Panc1 (cell line): ENCODE measurements around the gene LILRB2. TPM values are rescaled to one million over a fixed set of nuclear protein-coding genes. Genes with fewer than 3 reads are reported as not detected.

Experiments
- ATAC-seq: fragments of 200-7000 bp; cut with Tn5 transposase; 2 replicates; pipeline ENCODE4 v1.9.1; 2020; ENCODE audit warnings: mild to moderate bottlenecking, moderate library complexity
- BruUV-seq: library from RNA; stranded (reverse); fragments of 400-500 nt; replicated peaks from 2 replicates; lab custom pipeline; 2021; lab: Mats Ljungman, UMichigan
- CTCF ChIA-PET: fragments of 300-600 bp; sonication (Branson Sonifier 250); formaldehyde crosslinking; loops from one replicate; lab custom pipeline; 2022; ENCODE audit warnings: antibody characterized with exemption; lab: Charles Lee
- POLR2A ChIA-PET: fragments of 300-600 bp; sonication (Branson Sonifier 250); formaldehyde crosslinking; loops from one replicate; lab custom pipeline; 2022; ENCODE audit warnings: antibody characterized with exemption; lab: Charles Lee
- DNase-seq: peaks from one replicate; pipeline ENCODE4 v3.0.0-alpha.2; 2010; ENCODE audit warnings: low read depth, low spot score
- H3K27ac ChIP-seq: 2 replicates; pipeline ENCODE4 v1.5.1; 2011; ENCODE audit warnings: mild to moderate bottlenecking, low read length, inconsistent platforms
- H3K27me3 ChIP-seq: fragments of 200-500 bp; sonication (Bioruptor generic); 2 replicates; pipeline ENCODE4 v1.6.0; 2014; ENCODE audit warnings: low read length, inconsistent platforms; ENCODE audit not compliant: control insufficient read depth, insufficient read depth
- H3K36me3 ChIP-seq: fragments of 200-500 bp; sonication (Bioruptor generic); 2 replicates; pipeline ENCODE4 v1.5.1; 2014; ENCODE audit warnings: inconsistent platforms, mild to moderate bottlenecking, low read length, moderate library complexity; ENCODE audit not compliant: control insufficient read depth, insufficient read depth
- H3K4me1 ChIP-seq: 2 replicates; pipeline ENCODE4 v1.5.1; 2011; ENCODE audit warnings: inconsistent platforms, mild to moderate bottlenecking, low read length, moderate library complexity; ENCODE audit not compliant: control insufficient read depth, insufficient read depth
- H3K4me3 ChIP-seq, 2 experiments: 2 replicates each; pipeline ENCODE4 v1.5.1; 2011 to 2012; ENCODE audit warnings: low read depth in 2 of 2, low read length in 2 of 2, mild to moderate bottlenecking in 2 of 2, inconsistent platforms in 1 of 2, moderate library complexity in 1 of 2
- H3K9me3 ChIP-seq: fragments of 200-500 bp; sonication (Bioruptor generic); 2 replicates; pipeline ENCODE4 v1.5.1; 2014; ENCODE audit warnings: low read depth, mild to moderate bottlenecking, inconsistent platforms, low read length, moderate library complexity; ENCODE audit not compliant: control insufficient read depth, insufficient read depth
- CTCF ChIP-seq: fragments of 450-650 bp; IDR thresholded peaks from 2 replicates; pipeline ENCODE4 v1.5.1; 2017; ENCODE audit warnings: mild to moderate bottlenecking
- POLR2AphosphoS5 ChIP-seq: IDR thresholded peaks from 2 replicates; pipeline ENCODE4 v1.6.1; 2012; ENCODE audit warnings: mild to moderate bottlenecking, low read depth, low read length, moderate library complexity
- REST ChIP-seq, 2 experiments: IDR thresholded peaks; 2 replicates each; pipeline ENCODE4 v1.6.1; 2011 to 2012; ENCODE audit warnings: low read depth in 2 of 2, control low read depth in 1 of 2, low read length in 1 of 2, mild to moderate bottlenecking in 1 of 2, moderate library complexity in 1 of 2; ENCODE audit not compliant: insufficient read depth in 1 of 2
- SIN3A ChIP-seq: IDR thresholded peaks from 2 replicates; pipeline ENCODE4 v1.6.1; 2012; ENCODE audit warnings: low read depth, mild to moderate bottlenecking, low read length, moderate library complexity, borderline replicate concordance; ENCODE audit not compliant: insufficient read depth
- TCF7L2 ChIP-seq: IDR thresholded peaks from 2 replicates; pipeline ENCODE4 v1.6.1; 2011; ENCODE audit warnings: mild to moderate bottlenecking, low read depth, low read length, inconsistent platforms
- in situ Hi-C: cut with HindIII; loops from 2 replicates; pipeline ENCODE4 v1.10.0; 2016; ENCODE audit warnings: low sequenced_read_pairs, low pct_unique_long_range_greater_than_20kb
- intact Hi-C: fragments of 100-400 bp; cut with micrococcal nuclease; formaldehyde crosslinking; loops from one replicate; pipeline ENCODE4 v1.10.0; 2022; ENCODE audit not compliant: unreplicated experiment
- total RNA-seq: library from RNA; stranded (reverse); gene quantifications from one replicate; pipeline ENCODE4 v1.2.1, GENCODE V29; 2021; ENCODE audit not compliant: unreplicated experiment

The LILRB2 gene
- total RNA-seq, 1 experiment from 2014 or later, result not detected

- intact Hi-C loops (no loop called here), in situ Hi-C loops (no loop called here)
- no TSS peak for BruUV-seq
- Histone ChIP-seq H3K9me3 (no peaks in the 10 kb centered on the region), H3K4me1 (no peaks in the 10 kb centered on the region), H3K4me3 (no peak overlapping the region), H3K36me3 (no peaks in the 10 kb centered on the region), H3K27me3 (peaks cover 12% of the 10 kb centered on the region), H3K27ac (no peak overlapping the region)
- POLR2A ChIA-PET, result no interaction called here
- TF ChIP-seq SIN3A (no peak), POLR2AphosphoS5 (no peak), REST (IDR thresholded peaks at IDR 0.05; ENCODE audit: insufficient read depth in 1 of 2, low read depth in 2 of 2, low read length in 1 of 2) (no peak), TCF7L2 (no peak)
- CTCF ChIA-PET, result no interaction called here
- no peak for ATAC-seq
- no peak for DNase-seq
These were observed 28.9 kb upstream of the LILRB2 start for GRCh38 chr19:54309811-54310210.

- Histone ChIP-seq H3K27ac (no peak overlapping the region), H3K36me3 (no peaks in the 10 kb centered on the region), H3K27me3 (peaks cover 14% of the 10 kb centered on the region), H3K9me3 (no peaks in the 10 kb centered on the region), H3K4me1 (no peaks in the 10 kb centered on the region), H3K4me3 (no peak overlapping the region)
- ATAC-seq, result no peak
- DNase-seq, result no peak
- CTCF ChIA-PET, result interaction anchor here (0.6 kb wide), 1 partner anchor 501 kb away, joined by 5 read pairs; no protein-coding TSS in a partner anchor
- no TSS peak for BruUV-seq
- in situ Hi-C loops (no loop called here), intact Hi-C loops (no loop called here)
- TF ChIP-seq SIN3A (no peak), REST (IDR thresholded peaks at IDR 0.05; ENCODE audit: insufficient read depth in 1 of 2, low read depth in 2 of 2, low read length in 1 of 2) (no peak), CTCF (no peak), TCF7L2 (no peak), POLR2AphosphoS5 (no peak)
- POLR2A ChIA-PET, result no interaction called here
These were observed 26.6 kb upstream of the LILRB2 start for GRCh38 chr19:54307389-54308020.
